Liver (tissue), 3 donors: ENCODE measurements around the gene DRGX.

Experiments used
- RAD21 ChIP-seq, 2 donors: IDR thresholded peaks; 2 replicates each; pipeline ENCODE4 v1.6.1; 2016; ENCODE audit warnings: antibody characterized with exemption in 2 of 2, mild to moderate bottlenecking in 2 of 2
- TF ChIP-seq, protein P1 (sequence below): fragments of 150-350 bp; IDR thresholded peaks from 2 replicates; pipeline ENCODE4 v1.5.1; 2017; ENCODE audit warnings: improper control_type of control experiment, low read depth, low read length; ENCODE audit not compliant: missing input control
- TF ChIP-seq, protein P2 (sequence below): IDR thresholded peaks from 2 replicates; pipeline ENCODE4 v1.6.1; 2016; ENCODE audit warnings: antibody characterized with exemption
- donor health status: healthy.
- donor health status: healthy.

DNA sequence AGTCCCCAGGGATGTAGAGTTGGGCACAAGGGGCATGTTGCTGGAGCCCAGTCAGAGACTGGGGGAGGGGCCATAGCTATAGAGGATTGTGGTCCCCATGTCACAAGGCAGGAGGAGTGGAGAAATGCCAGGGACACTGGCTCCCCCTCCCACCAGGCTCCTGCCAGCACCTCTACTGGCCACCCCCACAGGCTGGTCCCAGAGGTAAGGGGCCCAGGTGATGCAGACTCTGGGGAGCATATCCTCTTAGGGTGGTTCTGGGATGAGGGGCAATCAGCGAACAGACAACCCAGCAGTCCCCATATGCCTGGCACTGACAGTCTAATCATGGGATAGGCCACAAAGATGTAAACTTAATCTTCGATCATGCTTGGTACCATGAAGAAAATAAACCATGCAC lies 75.7 kb downstream of the DRGX start:
- TF ChIP-seq, protein P1, sequence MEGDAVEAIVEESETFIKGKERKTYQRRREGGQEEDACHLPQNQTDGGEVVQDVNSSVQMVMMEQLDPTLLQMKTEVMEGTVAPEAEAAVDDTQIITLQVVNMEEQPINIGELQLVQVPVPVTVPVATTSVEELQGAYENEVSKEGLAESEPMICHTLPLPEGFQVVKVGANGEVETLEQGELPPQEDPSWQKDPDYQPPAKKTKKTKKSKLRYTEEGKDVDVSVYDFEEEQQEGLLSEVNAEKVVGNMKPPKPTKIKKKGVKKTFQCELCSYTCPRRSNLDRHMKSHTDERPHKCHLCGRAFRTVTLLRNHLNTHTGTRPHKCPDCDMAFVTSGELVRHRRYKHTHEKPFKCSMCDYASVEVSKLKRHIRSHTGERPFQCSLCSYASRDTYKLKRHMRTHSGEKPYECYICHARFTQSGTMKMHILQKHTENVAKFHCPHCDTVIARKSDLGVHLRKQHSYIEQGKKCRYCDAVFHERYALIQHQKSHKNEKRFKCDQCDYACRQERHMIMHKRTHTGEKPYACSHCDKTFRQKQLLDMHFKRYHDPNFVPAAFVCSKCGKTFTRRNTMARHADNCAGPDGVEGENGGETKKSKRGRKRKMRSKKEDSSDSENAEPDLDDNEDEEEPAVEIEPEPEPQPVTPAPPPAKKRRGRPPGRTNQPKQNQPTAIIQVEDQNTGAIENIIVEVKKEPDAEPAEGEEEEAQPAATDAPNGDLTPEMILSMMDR, result no peak
- TF ChIP-seq, protein P2, sequence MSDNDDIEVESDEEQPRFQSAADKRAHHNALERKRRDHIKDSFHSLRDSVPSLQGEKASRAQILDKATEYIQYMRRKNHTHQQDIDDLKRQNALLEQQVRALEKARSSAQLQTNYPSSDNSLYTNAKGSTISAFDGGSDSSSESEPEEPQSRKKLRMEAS, result no peak
- no peak for TF ChIP-seq RAD21 (IDR thresholded peaks at IDR 0.05)
